ENCODE data around the gene VWA5A. TPM values are rescaled to one million over a fixed set of nuclear protein-coding genes. Genes with fewer than 3 reads are reported as not detected.
"Not testable (repeated sequence)": the region's sequence is repeated elsewhere in the genome, so short reads cannot be mapped to it uniquely, and the experiment has no call there.

The VWA5A gene
- total RNA-seq, 6 donors from 2014 or later: 16.4 to 39.0 (median 32.9) TPM

DNA sequence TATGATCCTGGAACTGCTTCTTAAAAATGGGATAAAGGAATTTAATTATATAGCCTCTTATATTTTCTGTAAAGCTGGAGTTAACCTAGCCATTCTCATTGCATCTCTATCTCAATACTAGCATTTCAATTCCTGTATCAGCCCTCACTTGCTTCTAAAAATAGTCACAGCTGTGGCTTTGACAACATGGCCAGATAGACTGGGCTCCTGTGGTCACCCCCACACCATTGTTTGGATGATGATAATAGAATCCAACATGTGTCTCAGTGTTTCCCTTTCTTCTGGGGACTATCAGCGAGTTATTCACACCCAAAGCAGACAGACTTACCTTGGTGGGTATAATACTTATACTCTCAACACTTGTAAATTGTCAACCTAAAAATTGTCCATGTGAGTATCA, 6.9 kb downstream of the VWA5A start:
- no peaks in the 10 kb centered on the region for H3K9me3 ChIP-seq
- H3K4me1 ChIP-seq: no peaks in the 10 kb centered on the region
- no peak for ATAC-seq (ENCODE audit: low FRiP score in 2 of 2)
- H3K27me3 ChIP-seq: no peaks in the 10 kb centered on the region
- WGBS, 2 donors: 71 to 80% methylated on average over 1 of the region's 1 CpG
- no peak overlapping the region for H3K27ac ChIP-seq
- TF ChIP-seq EP300 (IDR thresholded peaks at IDR 0.05): no peak
- no peak for TF ChIP-seq POLR2AphosphoS5 (IDR thresholded peaks at IDR 0.05)
- H3K36me3 ChIP-seq: peaks cover 5 to 67% (median 41%) of the 10 kb centered on the region in 4 donors
- no peak for DNase-seq
- H3K4me3 ChIP-seq: no peak overlapping the region

DNA sequence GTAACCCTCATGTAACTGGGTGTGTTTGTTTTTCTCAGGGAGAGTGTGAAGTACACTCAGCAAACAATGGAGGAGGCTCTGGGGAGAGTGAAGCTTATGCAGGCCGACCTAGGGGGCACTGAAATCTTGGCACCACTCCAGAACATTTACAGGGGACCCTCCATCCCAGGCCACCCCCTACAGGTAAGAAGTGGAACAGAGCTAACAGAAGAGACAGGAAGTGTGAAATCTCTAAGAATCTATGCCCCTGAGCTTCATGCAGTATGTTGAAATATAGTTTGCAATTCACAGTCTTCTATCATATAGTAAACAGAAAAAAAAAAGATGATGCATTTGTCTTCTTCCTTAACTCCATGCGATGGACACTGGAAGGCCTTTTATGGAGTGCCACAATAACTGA, 8.4 kb downstream of the VWA5A start:
- Histone ChIP-seq H3K4me1 (no peaks in the 10 kb centered on the region), H3K27me3 (no peaks in the 10 kb centered on the region), H3K36me3 (peaks cover 5 to 58% (median 34%) of the 10 kb centered on the region in 4 donors), H3K27ac (no peak overlapping the region), H3K4me3 (no peak overlapping the region), H3K9me3 (no peaks in the 10 kb centered on the region)
- TF ChIP-seq POLR2AphosphoS5 (IDR thresholded peaks at IDR 0.05) (no peak), EP300 (IDR thresholded peaks at IDR 0.05) (no peak), POLR2A (IDR thresholded peaks at IDR 0.05) (no peak)
- TF ChIP-seq, protein P1, sequence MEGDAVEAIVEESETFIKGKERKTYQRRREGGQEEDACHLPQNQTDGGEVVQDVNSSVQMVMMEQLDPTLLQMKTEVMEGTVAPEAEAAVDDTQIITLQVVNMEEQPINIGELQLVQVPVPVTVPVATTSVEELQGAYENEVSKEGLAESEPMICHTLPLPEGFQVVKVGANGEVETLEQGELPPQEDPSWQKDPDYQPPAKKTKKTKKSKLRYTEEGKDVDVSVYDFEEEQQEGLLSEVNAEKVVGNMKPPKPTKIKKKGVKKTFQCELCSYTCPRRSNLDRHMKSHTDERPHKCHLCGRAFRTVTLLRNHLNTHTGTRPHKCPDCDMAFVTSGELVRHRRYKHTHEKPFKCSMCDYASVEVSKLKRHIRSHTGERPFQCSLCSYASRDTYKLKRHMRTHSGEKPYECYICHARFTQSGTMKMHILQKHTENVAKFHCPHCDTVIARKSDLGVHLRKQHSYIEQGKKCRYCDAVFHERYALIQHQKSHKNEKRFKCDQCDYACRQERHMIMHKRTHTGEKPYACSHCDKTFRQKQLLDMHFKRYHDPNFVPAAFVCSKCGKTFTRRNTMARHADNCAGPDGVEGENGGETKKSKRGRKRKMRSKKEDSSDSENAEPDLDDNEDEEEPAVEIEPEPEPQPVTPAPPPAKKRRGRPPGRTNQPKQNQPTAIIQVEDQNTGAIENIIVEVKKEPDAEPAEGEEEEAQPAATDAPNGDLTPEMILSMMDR (IDR thresholded peaks at IDR 0.05): no peak
- 45 to 57% methylated on average over 2 of the region's 2 CpGs for WGBS, 2 donors
- no peak for DNase-seq
- ATAC-seq (ENCODE audit: low FRiP score in 2 of 2): no peak

DNA sequence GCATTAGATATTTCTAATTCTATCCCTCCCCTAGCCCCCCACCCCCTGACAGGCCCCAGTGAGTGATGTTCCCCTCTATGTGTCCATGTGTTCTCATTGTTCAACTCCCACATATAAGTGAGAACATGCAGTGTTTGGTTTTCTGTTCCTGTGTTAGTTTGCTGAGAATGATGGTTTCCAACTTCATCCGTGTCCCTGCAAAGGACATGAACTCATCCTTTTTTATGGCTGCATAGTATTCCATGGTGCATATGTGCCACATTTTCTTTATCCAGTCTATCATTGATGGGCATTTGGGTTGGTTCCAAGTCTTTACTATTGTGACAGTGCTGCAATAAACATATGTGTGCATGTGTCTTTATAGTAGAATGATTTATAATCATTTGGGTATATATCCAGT, 11.9 kb downstream of the VWA5A start:
- not testable (repeated sequence) for H3K4me1 ChIP-seq; ATAC-seq (ENCODE audit: low FRiP score in 2 of 2); H3K27ac ChIP-seq; H3K9me3 ChIP-seq; H3K27me3 ChIP-seq; DNase-seq; H3K4me3 ChIP-seq
- H3K36me3 ChIP-seq: peaks cover 5 to 36% (median 18%) of the 10 kb centered on the region in 4 donors
- WGBS, 2 donors: 88 to 100% methylated on average over 1 of the region's 1 CpG

DNA sequence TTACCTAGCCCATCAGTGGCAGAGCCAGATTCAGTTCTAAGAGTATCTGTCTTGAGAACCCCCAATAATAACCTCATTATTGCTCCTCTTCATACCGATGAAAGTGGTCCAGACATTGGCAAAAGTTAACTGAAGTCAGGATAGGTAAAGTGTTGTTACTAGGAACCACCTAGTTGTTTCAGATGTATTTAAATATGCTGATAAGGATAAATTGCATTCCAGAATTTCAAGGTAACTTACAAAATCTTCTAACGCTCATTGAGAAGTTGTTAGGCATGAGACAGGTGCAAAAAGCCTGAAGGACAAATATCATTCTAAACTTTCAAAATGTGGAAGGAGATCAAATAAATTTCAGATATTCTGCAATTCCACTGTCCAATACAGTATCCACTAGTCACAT, 27.8 kb downstream of the VWA5A start:
- DNase-seq: no peak
- H3K4me1 ChIP-seq: no peaks in the 10 kb centered on the region
- no peak for ATAC-seq (ENCODE audit: low FRiP score in 2 of 2)
- peaks cover 0 to 35% (median 4%) of the 10 kb centered on the region in 4 donors for H3K36me3 ChIP-seq
- H3K9me3 ChIP-seq: no peaks in the 10 kb centered on the region
- no peak for TF ChIP-seq POLR2AphosphoS5 (IDR thresholded peaks at IDR 0.05)
- no peak for TF ChIP-seq POLR2A (IDR thresholded peaks at IDR 0.05)
- TF ChIP-seq, protein P1 (IDR thresholded peaks at IDR 0.05): no peak
- TF ChIP-seq EP300 (IDR thresholded peaks at IDR 0.05): no peak
- no peak overlapping the region for H3K27ac ChIP-seq
- WGBS, 2 donors: 92 to 98% methylated on average over 2 of the region's 2 CpGs
- H3K4me3 ChIP-seq: no peak overlapping the region
- H3K27me3 ChIP-seq: no peaks in the 10 kb centered on the region

DNA sequence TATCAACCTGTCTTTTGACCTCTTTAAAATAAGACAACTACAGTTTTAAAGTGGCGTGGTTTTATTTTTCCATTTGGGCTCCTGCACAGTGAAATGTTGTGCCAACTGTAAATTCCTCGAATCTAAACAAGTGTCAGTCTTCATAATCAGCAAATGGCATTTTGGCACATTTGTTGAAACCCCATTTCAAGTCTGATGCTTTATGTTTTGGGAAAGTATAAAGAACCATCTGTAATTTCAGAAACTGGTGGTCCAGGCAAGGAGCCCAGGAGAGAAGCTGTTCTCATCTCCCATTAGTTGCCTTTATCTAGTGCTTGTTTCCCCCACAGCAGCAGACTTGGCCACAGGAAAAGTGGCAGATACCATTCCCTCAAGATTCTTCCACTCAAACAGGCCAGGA, 32.7 kb downstream of the VWA5A start:
- Histone ChIP-seq H3K36me3 (peaks cover 0 to 20% (median 0%) of the 10 kb centered on the region in 4 donors), H3K4me3 (no peak overlapping the region), H3K4me1 (no peaks in the 10 kb centered on the region), H3K27me3 (no peaks in the 10 kb centered on the region), H3K27ac (no peak overlapping the region), H3K9me3 (no peaks in the 10 kb centered on the region)
- ATAC-seq (ENCODE audit: low FRiP score in 2 of 2): no peak
- DNase-seq: no peak
- WGBS, 2 donors: 74 to 86% methylated on average over 2 of the region's 2 CpGs
- TF ChIP-seq EP300 (IDR thresholded peaks at IDR 0.05) (no peak), POLR2AphosphoS5 (IDR thresholded peaks at IDR 0.05) (no peak), POLR2A (IDR thresholded peaks at IDR 0.05) (no peak)
- TF ChIP-seq, protein P1 (IDR thresholded peaks at IDR 0.05): no peak

DNA sequence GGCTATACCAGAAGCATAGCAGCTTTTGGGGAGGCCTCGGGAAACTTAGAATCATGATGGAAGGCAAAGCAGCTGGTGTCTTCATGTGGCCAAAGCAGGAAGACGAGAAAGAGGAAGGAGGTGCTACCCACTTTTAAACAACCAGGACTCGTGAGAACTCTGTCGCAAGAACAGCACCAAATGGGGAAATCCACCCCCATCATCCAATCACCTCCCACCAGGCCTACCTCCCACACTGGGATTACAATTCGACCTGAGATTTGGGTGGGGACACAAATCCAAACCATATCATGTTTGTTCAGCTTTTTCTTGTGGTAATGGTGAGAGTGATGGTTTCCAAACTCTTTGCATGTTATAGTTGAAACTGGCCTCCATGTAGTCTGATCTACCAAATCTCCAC, 35.4 kb downstream of the VWA5A start:
- H3K36me3 ChIP-seq: peaks cover 0 to 10% (median 0%) of the 10 kb centered on the region in 4 donors
- ATAC-seq (ENCODE audit: low FRiP score in 2 of 2) (no peak), DNase-seq (no peak)
- H3K9me3 ChIP-seq: no peaks in the 10 kb centered on the region
- H3K4me1 ChIP-seq: no peaks in the 10 kb centered on the region
- H3K4me3 ChIP-seq: no peak overlapping the region
- no peak for TF ChIP-seq POLR2A (IDR thresholded peaks at IDR 0.05)
- no peak overlapping the region for H3K27ac ChIP-seq
- no peaks in the 10 kb centered on the region for H3K27me3 ChIP-seq
- WGBS, 2 donors: 60 to 63% methylated on average over 5 of the region's 5 CpGs

All from upper lobe of left lung (tissue), 6 donors.